Measurements from ENCODE around the gene NGFR. TPM values are rescaled to one million over a fixed set of nuclear protein-coding genes. Genes with fewer than 3 reads are reported as not detected.

The NGFR gene
- total and polyA plus RNA-seq, 9 of the 15 experiments (the other 6 are each of a cell fraction or from before 2014, with no cell fraction given), result 0.07 to 0.23 (median 0.13) TPM; not detected in 4

- no peak for TF ChIP-seq RNF219 (CRISPR knock-in tag; IDR thresholded peaks at IDR 0.05)
Measured at GRCh38 chr17:49527927-49528651, 33.0 kb downstream of the NGFR start (continued).

- H3K9me3 ChIP-seq (replicated peaks; ENCODE audit: control insufficient read depth, insufficient read depth, low read depth, low read length), result no peaks in the 10 kb centered on the region
- DNase-seq (ENCODE audit: extremely low read depth in 1 of 4, low spot score in 3 of 4) (no peak), ATAC-seq (no peak), FAIRE-seq (no peak)
- in situ Hi-C loops (cut with MboI) (no loop called here), intact Hi-C loops (cut with micrococcal nuclease) (no loop called here)
- no peaks in the 10 kb centered on the region for H4K20me1 ChIP-seq (replicated peaks; ENCODE audit: control insufficient read depth, insufficient read depth, low read length)
- peaks cover 33 to 57% of the 10 kb centered on the region in 2 experiments for H3K27me3 ChIP-seq (ENCODE audit: control insufficient read depth in 2 of 2, insufficient read depth in 2 of 2, low read length in 2 of 2)
- no peaks in the 10 kb centered on the region for H3K4me1 ChIP-seq (replicated peaks in 1 of 2; ENCODE audit: control insufficient read depth in 2 of 2, insufficient read depth in 2 of 2, low read length in 2 of 2)
- no peak for TF ChIP-seq ELF4 (CRISPR knock-in tag; IDR thresholded peaks at IDR 0.05)
- no peak for TF ChIP-seq EHMT2 (IDR thresholded peaks at IDR 0.05)
- no peak for TF ChIP-seq CEBPB (tag; IDR thresholded peaks at IDR 0.05)
- no peak for TF ChIP-seq CREB3 (tag; conservative IDR thresholded peaks at IDR 0.05; ENCODE audit: low read depth)
- no peak for TF ChIP-seq BRD9 (IDR thresholded peaks at IDR 0.05; ENCODE audit: low read depth, partially characterized antibody)
- no peak for TF ChIP-seq C11orf30 (IDR thresholded peaks at IDR 0.05; ENCODE audit: low read depth)
- no peak for TF ChIP-seq FOXA3 (CRISPR knock-in tag; conservative IDR thresholded peaks at IDR 0.05 in 1 of 2, IDR thresholded peaks at IDR 0.05 in 1 of 2)
- TF ChIP-seq ZNF445 (CRISPR knock-in tag; IDR thresholded peaks at IDR 0.05; ENCODE audit: low read depth), result no peak
- H3K4me3 ChIP-seq, result no peak overlapping the region
- no peaks in the 10 kb centered on the region for H3K9me1 ChIP-seq (ENCODE audit: control insufficient read depth, insufficient read depth, low read length)
- H3K9ac ChIP-seq (ENCODE audit: insufficient read depth in 1 of 2, low read depth in 2 of 2, low read length in 2 of 2), result no peak overlapping the region
- H3K79me2 ChIP-seq (ENCODE audit: control insufficient read depth, insufficient read depth, low read length), result no peaks in the 10 kb centered on the region
- H3K27ac ChIP-seq (ENCODE audit: extremely low read depth, low read depth, low read length), result no peak overlapping the region
- no peak overlapping the region for H3K4me2 ChIP-seq (ENCODE audit: insufficient read depth, low read length)
- WGBS (ENCODE audit: insufficient coverage, low coverage, missing lambda C conversion rate), result 6% methylated on average over 2 of the region's 3 CpGs
- BruUV-seq (replicated peaks), result no TSS peak
- CTCF ChIA-PET (ENCODE audit: low intra/inter-chr PET ratio), result interaction anchor here (0.6 kb wide), 1 partner anchor 234 kb away, joined by 3 read pairs; no protein-coding TSS in a partner anchor
- no peaks in the 10 kb centered on the region for H3K36me3 ChIP-seq (ENCODE audit: control insufficient read depth, insufficient read depth, low read length)
- H2AFZ ChIP-seq (ENCODE audit: low read depth, low read length), result no peak overlapping the region
- POLR2A ChIA-PET, result interaction anchor here (0.6 to 1.1 kb wide), 2 partner anchors 9 to 102 kb away, joined by 3 read pairs; no protein-coding TSS in a partner anchor
Measured at GRCh38 chr17:49528966-49529365, 33.9 kb downstream of the NGFR start.
